WI38 (cell line): ENCODE measurements around the gene HIBCH.
A peak's percentile ranks its signal among the peaks of the same experiment; 100 is the strongest.

Experiments
- H3K4me3 ChIP-seq: 2 replicates; pipeline ENCODE4 v1.5.1; 2011; ENCODE audit warnings: low read depth, mild to moderate bottlenecking, control low read depth, low read length
- TF ChIP-seq, protein P1 (sequence below): IDR thresholded peaks from 2 replicates; pipeline ENCODE4 v1.5.1; 2012; ENCODE audit warnings: low read depth, mild to moderate bottlenecking, control low read depth, low read length

HIBCH gene

DNA sequence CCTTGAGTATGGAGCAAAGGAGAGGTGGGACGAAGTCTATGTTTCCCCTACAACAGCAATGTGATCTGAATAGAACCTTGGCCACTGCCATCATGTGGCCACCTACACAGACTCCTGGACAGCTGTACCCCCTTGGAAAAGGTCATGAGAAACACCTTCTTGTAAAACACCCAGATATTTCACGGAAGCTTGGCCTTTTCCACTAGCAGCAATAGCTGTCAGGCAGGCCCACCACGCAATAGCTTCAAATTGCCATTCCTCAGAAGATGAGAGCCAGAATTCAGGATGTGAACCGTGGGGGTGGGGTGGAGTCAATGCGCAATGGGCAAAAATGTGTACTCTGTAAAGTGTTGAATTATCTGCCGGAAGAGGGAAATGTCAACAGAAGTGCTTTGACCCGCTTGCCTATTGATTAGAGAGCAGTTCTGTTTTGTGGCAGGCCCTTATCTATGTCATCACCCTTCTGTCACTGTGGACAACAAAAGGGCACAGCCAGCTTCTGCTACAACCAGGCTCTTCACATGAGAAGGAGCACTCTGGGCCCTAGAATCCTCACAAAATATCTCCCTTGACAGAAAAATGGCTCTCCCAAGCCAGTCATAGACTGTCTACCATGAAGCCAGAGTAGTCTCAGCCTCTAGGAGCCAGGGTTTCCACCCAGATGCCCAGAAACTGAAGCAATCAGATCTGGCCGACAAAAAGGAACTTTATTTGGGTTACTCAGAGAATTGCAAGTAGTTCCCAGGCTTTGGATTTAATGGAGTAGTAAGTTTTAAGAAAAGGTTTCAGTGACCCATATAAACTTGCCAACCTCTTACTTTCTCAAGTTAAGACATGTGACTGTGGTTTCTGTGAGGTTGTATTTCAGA is 33.3 kb upstream of the HIBCH start:
- TF ChIP-seq, protein P1, sequence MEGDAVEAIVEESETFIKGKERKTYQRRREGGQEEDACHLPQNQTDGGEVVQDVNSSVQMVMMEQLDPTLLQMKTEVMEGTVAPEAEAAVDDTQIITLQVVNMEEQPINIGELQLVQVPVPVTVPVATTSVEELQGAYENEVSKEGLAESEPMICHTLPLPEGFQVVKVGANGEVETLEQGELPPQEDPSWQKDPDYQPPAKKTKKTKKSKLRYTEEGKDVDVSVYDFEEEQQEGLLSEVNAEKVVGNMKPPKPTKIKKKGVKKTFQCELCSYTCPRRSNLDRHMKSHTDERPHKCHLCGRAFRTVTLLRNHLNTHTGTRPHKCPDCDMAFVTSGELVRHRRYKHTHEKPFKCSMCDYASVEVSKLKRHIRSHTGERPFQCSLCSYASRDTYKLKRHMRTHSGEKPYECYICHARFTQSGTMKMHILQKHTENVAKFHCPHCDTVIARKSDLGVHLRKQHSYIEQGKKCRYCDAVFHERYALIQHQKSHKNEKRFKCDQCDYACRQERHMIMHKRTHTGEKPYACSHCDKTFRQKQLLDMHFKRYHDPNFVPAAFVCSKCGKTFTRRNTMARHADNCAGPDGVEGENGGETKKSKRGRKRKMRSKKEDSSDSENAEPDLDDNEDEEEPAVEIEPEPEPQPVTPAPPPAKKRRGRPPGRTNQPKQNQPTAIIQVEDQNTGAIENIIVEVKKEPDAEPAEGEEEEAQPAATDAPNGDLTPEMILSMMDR = no peak
- H3K4me3 ChIP-seq = no peak overlapping the region

DNA sequence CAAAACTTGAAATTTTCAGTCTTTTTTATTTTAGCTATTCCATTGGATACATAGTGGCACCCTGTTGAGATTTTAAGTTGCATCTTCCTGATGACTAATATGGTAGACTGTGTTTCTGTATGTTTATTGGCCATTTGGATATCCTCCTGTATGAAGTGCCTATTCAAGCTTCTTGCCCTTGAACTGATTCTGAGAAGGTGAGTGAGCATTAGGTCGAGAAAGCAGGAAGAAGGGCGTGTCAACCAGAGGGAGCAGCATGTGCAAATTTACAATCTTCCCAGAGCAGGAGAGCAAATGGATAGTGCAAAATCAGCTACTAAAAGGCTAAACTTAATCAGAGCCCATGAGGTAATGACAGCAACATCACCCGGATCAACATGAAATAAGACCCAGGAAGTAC is 32.3 kb upstream of the HIBCH start:
- no peak overlapping the region for H3K4me3 ChIP-seq
- TF ChIP-seq, protein P1 = no peak

DNA sequence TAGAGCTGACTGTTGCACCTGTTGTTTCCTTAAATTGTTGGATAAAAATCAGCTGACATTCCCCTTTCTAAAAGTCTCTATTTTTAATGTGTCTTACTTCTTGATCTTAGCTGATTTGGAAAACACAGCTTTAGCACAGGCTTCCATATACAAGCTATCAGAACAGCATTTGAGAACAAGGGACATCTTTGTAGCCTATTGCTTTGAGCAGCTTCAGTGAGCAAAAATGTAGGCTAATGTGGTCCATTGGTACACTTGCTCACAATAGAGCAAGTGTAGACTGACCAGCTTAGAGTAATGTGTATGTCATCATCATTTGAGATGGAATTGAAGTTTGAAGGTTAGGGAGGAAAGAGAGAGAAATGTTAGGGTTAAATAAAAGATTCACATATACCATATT is 30.7 kb upstream of the HIBCH start:
- TF ChIP-seq, protein P1 = no peak
- no peak overlapping the region for H3K4me3 ChIP-seq

DNA sequence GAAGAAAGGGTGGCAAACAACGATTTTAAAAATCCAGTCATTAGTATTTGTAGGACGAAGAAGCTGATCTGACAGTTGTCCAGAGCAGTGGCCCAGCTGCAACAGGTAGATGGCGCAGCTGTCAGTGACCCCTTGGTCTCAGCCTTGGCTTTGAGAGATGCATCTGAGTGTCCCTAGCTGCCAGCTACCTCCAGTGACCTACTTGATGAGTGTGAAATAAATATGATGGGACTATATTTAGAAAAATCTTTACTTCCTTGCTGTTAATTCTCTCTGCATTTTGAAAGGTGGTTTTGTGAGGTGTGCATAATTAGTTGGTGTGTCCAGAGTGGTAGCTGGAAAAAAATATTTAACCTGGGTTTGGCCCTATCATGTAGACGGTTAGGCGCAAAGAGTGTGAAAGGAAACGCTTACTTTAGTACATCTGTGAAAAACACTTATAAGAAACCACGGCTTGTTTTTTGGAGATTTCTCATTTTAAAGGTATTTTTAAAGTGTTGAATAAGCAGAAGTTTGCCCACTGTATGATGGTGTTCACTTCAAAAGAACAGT is 24.7 kb upstream of the HIBCH start:
- peak overlapping the region; percentile 77 for H3K4me3 ChIP-seq
- TF ChIP-seq, protein P1 = no peak

DNA sequence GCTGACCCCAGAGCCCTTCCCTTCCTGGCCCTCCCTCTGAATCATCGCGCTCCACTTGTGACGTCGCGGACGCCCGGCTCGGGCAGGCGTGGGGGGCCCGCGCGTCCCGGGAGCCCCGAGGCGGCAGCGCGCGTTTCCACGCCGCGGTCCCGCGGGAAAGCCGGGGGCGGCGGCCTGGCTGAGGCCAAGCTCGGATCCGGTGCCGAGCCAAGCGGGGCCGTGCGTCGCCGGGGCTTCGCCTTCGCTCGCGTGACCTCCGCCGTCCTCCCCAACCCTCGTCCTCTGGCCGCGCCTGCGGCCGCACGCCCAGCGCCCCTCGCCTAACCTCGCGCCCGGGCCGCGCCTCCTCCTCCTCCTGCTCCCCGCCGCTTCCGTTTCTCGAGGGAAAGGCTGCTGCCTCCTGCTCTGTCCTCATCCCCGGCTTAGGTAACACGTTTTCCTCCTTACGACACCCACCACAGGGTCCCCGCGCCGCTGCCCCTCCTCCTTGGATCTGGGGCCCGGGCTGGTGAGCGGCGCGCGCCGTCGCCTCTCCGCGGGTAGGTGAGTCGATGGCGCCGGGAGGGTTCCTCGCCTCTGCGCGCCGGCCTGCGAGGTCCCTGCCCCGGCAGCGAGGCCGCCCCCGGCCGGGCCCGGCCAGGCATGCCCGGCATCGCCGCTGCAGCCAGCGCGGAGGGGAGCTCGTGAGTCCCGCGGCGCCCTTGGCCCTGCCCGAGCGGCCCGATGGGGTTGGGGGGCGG is 24.1 kb upstream of the HIBCH start, which contains the start of gene INPP1:
INPP1 (plus strand) TSS at position 54 of the 740 bp plus-strand sequence. CDS start 16,514 bp downstream, outside the sequence.
- peak within 1 kb of the TSS; percentile 77 for H3K4me3 ChIP-seq
- TF ChIP-seq, protein P1 = no peak

GRCh38 chr2:190343089-190343535 is 23.5 kb upstream of the HIBCH start:
- TF ChIP-seq, protein P1 = no peak
- H3K4me3 ChIP-seq = peak overlapping the region; percentile 77
